Measurements from ENCODE around the gene MACF1. TPM values are rescaled to one million over a fixed set of nuclear protein-coding genes. Genes with fewer than 3 reads are reported as not detected.

Gene MACF1
- total and polyA plus RNA-seq, 2 of the 13 experiments (the other 11 are each of a cell fraction or from before 2014, with no cell fraction given): 36.7 to 65.4 TPM

GRCh38 chr1:39326836-39327235 lies 122.3 kb downstream of the MACF1 start:
- in situ Hi-C loops (cut with HindIII; ENCODE audit: extremely low pct_ligation_motif_present, low pct_unique_long_range_greater_than_20kb): no loop called here
- Histone ChIP-seq H3K9me3 (ENCODE audit: low read length) (no peaks in the 10 kb centered on the region), H4K20me1 (ENCODE audit: insufficient read depth, low read length) (no peaks in the 10 kb centered on the region), H3K36me3 (replicated peaks in 1 of 2; ENCODE audit: control insufficient read depth in 1 of 2, insufficient read depth in 2 of 2, low read length in 2 of 2) (peaks cover 31 to 66% of the 10 kb centered on the region in 2 experiments; a peak in 4 of 5 replicates), H3K9ac (ENCODE audit: insufficient read depth, low read depth, low read length) (no peak overlapping the region), H3K27me3 (ENCODE audit: control insufficient read depth in 1 of 2, insufficient read depth in 2 of 2, low read length in 2 of 2) (no peaks in the 10 kb centered on the region), H3K4me3 (replicated peaks in 1 of 3; ENCODE audit: insufficient read depth in 1 of 3, low read depth in 2 of 3, low read length in 3 of 3) (no peak overlapping the region), H2AFZ (ENCODE audit: low read length) (no peak overlapping the region), H3K27ac (ENCODE audit: extremely low read length, insufficient read depth, low read length) (no peak overlapping the region), H3K79me2 (ENCODE audit: insufficient read depth, low read length) (no peaks in the 10 kb centered on the region), H3K4me2 (ENCODE audit: low read depth, low read length) (no peak overlapping the region), H3K4me1 (ENCODE audit: insufficient read depth, low read length) (no peaks in the 10 kb centered on the region)
- intact Hi-C loops (cut with micrococcal nuclease; ENCODE audit: unreplicated experiment): no loop called here
- TF ChIP-seq ATF7 (IDR thresholded peaks at IDR 0.05) (peak; percentile 32; the same call in 1 of the 2 replicates), ATF7 (CRISPR knock-in tag; IDR thresholded peaks at IDR 0.05) (no peak), ZNF619 (CRISPR knock-in tag; IDR thresholded peaks at IDR 0.05) (no peak), CREB1 (IDR thresholded peaks at IDR 0.05) (peak; percentile 13; the same call in 1 of the 2 replicates), CREB1 (CRISPR knock-in tag; IDR thresholded peaks at IDR 0.05) (no peak)
- WGBS (ENCODE audit: low lambda C conversion rate): 84% methylated on average over 1 of the region's 1 CpG
- DNase-seq (ENCODE audit: low spot score): no peak
- no peak for ATAC-seq
- ChIA-PET POLR2A (no interaction called here), CTCF (ENCODE audit: low intra/inter-chr PET ratio, low total read pairs) (no interaction called here)
- BruUV-seq (replicated peaks): no TSS peak
- FAIRE-seq: no peak

GRCh38 chr1:39328095-39328494 lies 123.6 kb downstream of the MACF1 start:
- WGBS (ENCODE audit: low lambda C conversion rate): 100% methylated on average over 1 of the region's 1 CpG
- TF ChIP-seq ZSCAN31 (CRISPR knock-in tag; IDR thresholded peaks at IDR 0.05; ENCODE audit: low read depth) (no peak), LBX2 (CRISPR knock-in tag; IDR thresholded peaks at IDR 0.05; ENCODE audit: borderline replicate concordance) (no peak), AGO1 (IDR thresholded peaks at IDR 0.05; ENCODE audit: low read depth, low read length, poor library complexity, severe bottlenecking) (no peak), IRX3 (CRISPR knock-in tag; IDR thresholded peaks at IDR 0.05; ENCODE audit: borderline replicate concordance, low read depth) (no peak), MED13 (CRISPR knock-in tag; IDR thresholded peaks at IDR 0.05) (no peak), JARID2 (CRISPR knock-in tag; IDR thresholded peaks at IDR 0.05; ENCODE audit: insufficient replicate concordance) (no peak), ZSCAN21 (CRISPR knock-in tag; IDR thresholded peaks at IDR 0.05; ENCODE audit: borderline replicate concordance) (no peak), ZEB1 (IDR thresholded peaks at IDR 0.05; ENCODE audit: insufficient replicate concordance, low read depth) (no peak), ZFYVE20 (CRISPR knock-in tag; IDR thresholded peaks at IDR 0.05; ENCODE audit: borderline replicate concordance, low read depth) (no peak), NR0B2 (CRISPR knock-in tag; IDR thresholded peaks at IDR 0.05) (no peak), CBFB (CRISPR knock-in tag; IDR thresholded peaks at IDR 0.05) (no peak)
- TF ChIP-seq, protein P1, sequence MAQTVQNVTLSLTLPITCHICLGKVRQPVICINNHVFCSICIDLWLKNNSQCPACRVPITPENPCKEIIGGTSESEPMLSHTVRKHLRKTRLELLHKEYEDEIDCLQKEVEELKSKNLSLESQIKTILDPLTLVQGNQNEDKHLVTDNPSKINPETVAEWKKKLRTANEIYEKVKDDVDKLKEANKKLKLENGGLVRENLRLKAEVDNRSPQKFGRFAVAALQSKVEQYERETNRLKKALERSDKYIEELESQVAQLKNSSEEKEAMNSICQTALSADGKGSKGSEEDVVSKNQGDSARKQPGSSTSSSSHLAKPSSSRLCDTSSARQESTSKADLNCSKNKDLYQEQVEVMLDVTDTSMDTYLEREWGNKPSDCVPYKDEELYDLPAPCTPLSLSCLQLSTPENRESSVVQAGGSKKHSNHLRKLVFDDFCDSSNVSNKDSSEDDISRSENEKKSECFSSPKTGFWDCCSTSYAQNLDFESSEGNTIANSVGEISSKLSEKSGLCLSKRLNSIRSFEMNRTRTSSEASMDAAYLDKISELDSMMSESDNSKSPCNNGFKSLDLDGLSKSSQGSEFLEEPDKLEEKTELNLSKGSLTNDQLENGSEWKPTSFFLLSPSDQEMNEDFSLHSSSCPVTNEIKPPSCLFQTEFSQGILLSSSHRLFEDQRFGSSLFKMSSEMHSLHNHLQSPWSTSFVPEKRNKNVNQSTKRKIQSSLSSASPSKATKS (CRISPR knock-in tag; IDR thresholded peaks at IDR 0.05): no peak

More at GRCh38 chr1:39328095-39328494, 123.6 kb downstream of the MACF1 start:
- H3K79me2 ChIP-seq (ENCODE audit: insufficient read depth, low read length): no peaks in the 10 kb centered on the region
- ChIA-PET POLR2A (no interaction called here), CTCF (ENCODE audit: low intra/inter-chr PET ratio, low total read pairs) (no interaction called here)
- H3K4me2 ChIP-seq (ENCODE audit: low read depth, low read length): no peak overlapping the region
- no peaks in the 10 kb centered on the region for H3K9me3 ChIP-seq (ENCODE audit: low read length)
- no peak overlapping the region for H3K27ac ChIP-seq (ENCODE audit: extremely low read length, insufficient read depth, low read length)
- in situ Hi-C loops (cut with HindIII; ENCODE audit: extremely low pct_ligation_motif_present, low pct_unique_long_range_greater_than_20kb) (no loop called here), intact Hi-C loops (cut with micrococcal nuclease; ENCODE audit: unreplicated experiment) (no loop called here)
- no peaks in the 10 kb centered on the region for H3K27me3 ChIP-seq (ENCODE audit: control insufficient read depth in 1 of 2, insufficient read depth in 2 of 2, low read length in 2 of 2)
- H3K4me1 ChIP-seq (ENCODE audit: insufficient read depth, low read length): no peaks in the 10 kb centered on the region
- DNase-seq (ENCODE audit: low spot score): no peak
- H3K4me3 ChIP-seq (replicated peaks in 1 of 3; ENCODE audit: insufficient read depth in 1 of 3, low read depth in 2 of 3, low read length in 3 of 3): no peak overlapping the region
- H3K9ac ChIP-seq (ENCODE audit: insufficient read depth, low read depth, low read length): no peak overlapping the region
- no TSS peak for BruUV-seq (replicated peaks)
- peaks cover 28 to 66% of the 10 kb centered on the region in 2 experiments; a peak in 4 of 5 replicates for H3K36me3 ChIP-seq (replicated peaks in 1 of 2; ENCODE audit: control insufficient read depth in 1 of 2, insufficient read depth in 2 of 2, low read length in 2 of 2)
- ATAC-seq: no peak
- no peak overlapping the region for H2AFZ ChIP-seq (ENCODE audit: low read length)
- no peak for FAIRE-seq
- no peaks in the 10 kb centered on the region for H4K20me1 ChIP-seq (ENCODE audit: insufficient read depth, low read length)

Measured in HepG2 (cell line).